WTC11 (cell line): ENCODE measurements around the gene SORCS2. TPM values are rescaled to one million over a fixed set of nuclear protein-coding genes. Genes with fewer than 3 reads are reported as not detected.

Experiments
- ATAC-seq: fragments of 200-7000 bp; cut with Tn5 transposase; 2 replicates; pipeline ENCODE4 v1.10.0; 2021; ENCODE audit warnings: mild to moderate bottlenecking, moderate library complexity
- CTCF ChIA-PET: fragments of 300-600 bp; sonication (Branson Sonifier 250); formaldehyde crosslinking; loops from one replicate; lab custom pipeline; 2021; ENCODE audit warnings: antibody characterized with exemption; lab: Charles Lee
- POLR2A ChIA-PET: fragments of 350-600 bp; sonication (Branson Sonifier 250); formaldehyde crosslinking; loops from one replicate; lab custom pipeline; 2021; ENCODE audit warnings: antibody characterized with exemption; lab: Charles Lee
- DNase-seq: peaks from one replicate; pipeline ENCODE4 v3.0.0; 2021; ENCODE audit warnings: low spot score
- H3K27ac Mint-ChIP-seq: 2 replicates; pipeline ENCODE4 v1.8.0; 2021; ENCODE audit warnings: mixed read lengths
- H3K27me3 Mint-ChIP-seq: 2 replicates; pipeline ENCODE4 v1.8.0; 2021; ENCODE audit warnings: low read depth, mild to moderate bottlenecking, moderate library complexity, mixed read lengths
- H3K36me3 Mint-ChIP-seq: 2 replicates; pipeline ENCODE4 v1.8.0; 2021; ENCODE audit warnings: mixed read lengths
- H3K4me1 Mint-ChIP-seq: 2 replicates; pipeline ENCODE4 v1.8.0; 2022; ENCODE audit warnings: mixed read lengths
- H3K4me3 Mint-ChIP-seq: 2 replicates; pipeline ENCODE4 v1.8.0; 2021; ENCODE audit warnings: mild to moderate bottlenecking, moderate library complexity, mixed read lengths
- H3K9me3 Mint-ChIP-seq: 2 replicates; pipeline ENCODE4 v1.8.0; 2021; ENCODE audit warnings: mixed read lengths
- HMGA2 ChIP-seq: fragments of 250-450 bp; sonication (Bioruptor Pico); IDR thresholded peaks from 2 replicates; pipeline ENCODE4 v1.4.0; 2021; ENCODE audit warnings: mild to moderate bottlenecking, moderate library complexity
- JUN ChIP-seq: sonication (generic); formaldehyde crosslinking; IDR thresholded peaks from 2 replicates; pipeline ENCODE4 v1.8.0; 2023; ENCODE audit warnings: mild to moderate bottlenecking, missing genetic modification reagents
- MXD4 ChIP-seq: fragments of 250-450 bp; sonication (Bioruptor Pico); IDR thresholded peaks from 2 replicates; pipeline ENCODE4 v1.8.0; 2021; ENCODE audit warnings: mild to moderate bottlenecking, moderate library complexity, borderline replicate concordance
- MYBL2 ChIP-seq: sonication (generic); formaldehyde crosslinking; IDR thresholded peaks from 2 replicates; pipeline ENCODE4 v1.8.1; 2023; ENCODE audit warnings: mild to moderate bottlenecking, moderate library complexity, missing genetic modification reagents
- NR1H2 ChIP-seq: sonication (generic); formaldehyde crosslinking; IDR thresholded peaks from 2 replicates; pipeline ENCODE4 v1.9.0; 2021; ENCODE audit warnings: mild to moderate bottlenecking, moderate library complexity, missing genetic modification reagents
- SMAD3 ChIP-seq: sonication (generic); formaldehyde crosslinking; IDR thresholded peaks from 2 replicates; pipeline ENCODE4 v1.8.0; 2022; ENCODE audit warnings: missing genetic modification reagents, mild to moderate bottlenecking, borderline replicate concordance
- SOX15 ChIP-seq: fragments of 250-450 bp; sonication (Bioruptor Pico); IDR thresholded peaks from 2 replicates; pipeline ENCODE4 v1.9.0; 2021; ENCODE audit warnings: mild to moderate bottlenecking
- SP1 ChIP-seq: sonication (generic); formaldehyde crosslinking; conservative IDR thresholded peaks from 2 replicates; pipeline ENCODE4 v1.8.1; 2022; ENCODE audit warnings: missing genetic modification reagents
- TP53 ChIP-seq: sonication (generic); formaldehyde crosslinking; IDR thresholded peaks from 2 replicates; pipeline ENCODE4 v1.8.1; 2023; ENCODE audit warnings: mild to moderate bottlenecking, missing genetic modification reagents
- ZNF232 ChIP-seq: sonication (generic); formaldehyde crosslinking; IDR thresholded peaks from 2 replicates; pipeline ENCODE4 v1.8.0; 2022; ENCODE audit warnings: mild to moderate bottlenecking, missing genetic modification reagents
- ZNF671 ChIP-seq: fragments of 250-450 bp; sonication (Bioruptor Pico); IDR thresholded peaks from 2 replicates; pipeline ENCODE4 v1.8.0; 2021; ENCODE audit warnings: mild to moderate bottlenecking
- total RNA-seq: library from RNA; stranded (reverse); gene quantifications from 3 replicates; pipeline ENCODE4 v1.2.3, GENCODE V29; 2021
- TF ChIP-seq, protein P1 (sequence below): sonication (generic); formaldehyde crosslinking; conservative IDR thresholded peaks from 2 replicates; pipeline ENCODE4 v1.8.1; 2023; ENCODE audit warnings: mild to moderate bottlenecking, low read depth, missing genetic modification reagents, moderate library complexity
- TF ChIP-seq, protein P2 (sequence below): sonication (generic); formaldehyde crosslinking; IDR thresholded peaks from 2 replicates; pipeline ENCODE4 v1.8.1; 2022; ENCODE audit warnings: low read depth, missing genetic modification reagents, borderline replicate concordance
- TF ChIP-seq, protein P3 (sequence below): sonication (generic); formaldehyde crosslinking; IDR thresholded peaks from 2 replicates; pipeline ENCODE4 v1.8.1; 2023; ENCODE audit warnings: mild to moderate bottlenecking, missing genetic modification reagents, moderate library complexity
- TF ChIP-seq, protein P4 (sequence below): sonication (generic); formaldehyde crosslinking; IDR thresholded peaks from 2 replicates; pipeline ENCODE4 v1.8.0; 2022; ENCODE audit warnings: mild to moderate bottlenecking, missing genetic modification reagents
- TF ChIP-seq, protein P5 (sequence below): fragments of 250-450 bp; sonication (Bioruptor Pico); conservative IDR thresholded peaks from 2 replicates; pipeline ENCODE4 v1.9.0; 2021; ENCODE audit warnings: mild to moderate bottlenecking
- TF ChIP-seq, protein P6 (sequence below): sonication (generic); formaldehyde crosslinking; IDR thresholded peaks from 2 replicates; pipeline ENCODE4 v1.8.1; 2023; ENCODE audit warnings: mild to moderate bottlenecking, missing genetic modification reagents, moderate library complexity
- TF ChIP-seq, protein P7 (sequence below): sonication (generic); formaldehyde crosslinking; IDR thresholded peaks from 2 replicates; pipeline ENCODE4 v1.8.0; 2023; ENCODE audit warnings: missing genetic modification reagents
- TF ChIP-seq, protein P8 (sequence below): sonication (generic); formaldehyde crosslinking; conservative IDR thresholded peaks from 2 replicates; pipeline ENCODE4 v1.8.1; 2022; ENCODE audit warnings: mild to moderate bottlenecking, missing genetic modification reagents
- TF ChIP-seq, protein P9 (sequence below): sonication (generic); formaldehyde crosslinking; IDR thresholded peaks from 2 replicates; pipeline ENCODE4 v1.8.1; 2022; ENCODE audit warnings: mild to moderate bottlenecking, moderate library complexity, missing genetic modification reagents

The SORCS2 gene
- total RNA-seq, 1 experiment from 2014 or later: 6.6 TPM

DNA sequence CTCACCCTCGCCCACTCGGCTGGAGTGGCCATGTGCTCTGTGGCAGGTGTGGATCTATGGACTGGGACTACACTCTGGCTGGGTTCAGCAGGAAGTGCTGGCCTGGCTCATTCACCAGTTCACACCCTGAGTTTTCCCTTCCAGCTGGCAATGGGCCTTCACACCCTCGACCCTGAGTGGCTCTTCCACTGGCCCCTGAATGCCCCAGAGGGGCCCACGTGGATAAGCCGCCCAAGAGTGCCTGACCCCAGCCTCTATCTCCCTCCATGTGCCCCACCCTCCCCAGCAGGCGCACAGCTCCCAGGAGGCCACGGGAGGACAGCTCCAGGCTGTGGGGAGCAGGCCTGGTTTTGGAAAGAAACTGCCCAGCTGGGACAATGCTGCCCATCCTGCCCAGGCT, 513.3 kb downstream of the SORCS2 start:
- H3K27me3 Mint-ChIP-seq: no peaks in the 10 kb centered on the region
- CTCF ChIA-PET: interaction anchor here (0.5 to 2.2 kb wide), 12 partner anchors 8 to 467 kb away, joined by 3 to 6 read pairs (median 3); no protein-coding TSS in a partner anchor
- no peaks in the 10 kb centered on the region for H3K36me3 Mint-ChIP-seq
- H3K4me3 Mint-ChIP-seq: no peak overlapping the region
- DNase-seq (no peak), ATAC-seq (no peak)
- H3K27ac Mint-ChIP-seq: no peak overlapping the region
- TF ChIP-seq, protein P1, sequence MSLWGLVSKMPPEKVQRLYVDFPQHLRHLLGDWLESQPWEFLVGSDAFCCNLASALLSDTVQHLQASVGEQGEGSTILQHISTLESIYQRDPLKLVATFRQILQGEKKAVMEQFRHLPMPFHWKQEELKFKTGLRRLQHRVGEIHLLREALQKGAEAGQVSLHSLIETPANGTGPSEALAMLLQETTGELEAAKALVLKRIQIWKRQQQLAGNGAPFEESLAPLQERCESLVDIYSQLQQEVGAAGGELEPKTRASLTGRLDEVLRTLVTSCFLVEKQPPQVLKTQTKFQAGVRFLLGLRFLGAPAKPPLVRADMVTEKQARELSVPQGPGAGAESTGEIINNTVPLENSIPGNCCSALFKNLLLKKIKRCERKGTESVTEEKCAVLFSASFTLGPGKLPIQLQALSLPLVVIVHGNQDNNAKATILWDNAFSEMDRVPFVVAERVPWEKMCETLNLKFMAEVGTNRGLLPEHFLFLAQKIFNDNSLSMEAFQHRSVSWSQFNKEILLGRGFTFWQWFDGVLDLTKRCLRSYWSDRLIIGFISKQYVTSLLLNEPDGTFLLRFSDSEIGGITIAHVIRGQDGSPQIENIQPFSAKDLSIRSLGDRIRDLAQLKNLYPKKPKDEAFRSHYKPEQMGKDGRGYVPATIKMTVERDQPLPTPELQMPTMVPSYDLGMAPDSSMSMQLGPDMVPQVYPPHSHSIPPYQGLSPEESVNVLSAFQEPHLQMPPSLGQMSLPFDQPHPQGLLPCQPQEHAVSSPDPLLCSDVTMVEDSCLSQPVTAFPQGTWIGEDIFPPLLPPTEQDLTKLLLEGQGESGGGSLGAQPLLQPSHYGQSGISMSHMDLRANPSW (CRISPR knock-in tag): no peak
- TF ChIP-seq MXD4 (CRISPR knock-in tag) (no peak), SP1 (CRISPR knock-in tag) (no peak), MYBL2 (CRISPR knock-in tag) (no peak), JUN (CRISPR knock-in tag) (no peak), NR1H2 (CRISPR knock-in tag) (no peak), ZNF232 (no peak)
- TF ChIP-seq, protein P2, sequence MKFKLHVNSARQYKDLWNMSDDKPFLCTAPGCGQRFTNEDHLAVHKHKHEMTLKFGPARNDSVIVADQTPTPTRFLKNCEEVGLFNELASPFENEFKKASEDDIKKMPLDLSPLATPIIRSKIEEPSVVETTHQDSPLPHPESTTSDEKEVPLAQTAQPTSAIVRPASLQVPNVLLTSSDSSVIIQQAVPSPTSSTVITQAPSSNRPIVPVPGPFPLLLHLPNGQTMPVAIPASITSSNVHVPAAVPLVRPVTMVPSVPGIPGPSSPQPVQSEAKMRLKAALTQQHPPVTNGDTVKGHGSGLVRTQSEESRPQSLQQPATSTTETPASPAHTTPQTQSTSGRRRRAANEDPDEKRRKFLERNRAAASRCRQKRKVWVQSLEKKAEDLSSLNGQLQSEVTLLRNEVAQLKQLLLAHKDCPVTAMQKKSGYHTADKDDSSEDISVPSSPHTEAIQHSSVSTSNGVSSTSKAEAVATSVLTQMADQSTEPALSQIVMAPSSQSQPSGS (CRISPR knock-in tag): no peak
- TF ChIP-seq, protein P3, sequence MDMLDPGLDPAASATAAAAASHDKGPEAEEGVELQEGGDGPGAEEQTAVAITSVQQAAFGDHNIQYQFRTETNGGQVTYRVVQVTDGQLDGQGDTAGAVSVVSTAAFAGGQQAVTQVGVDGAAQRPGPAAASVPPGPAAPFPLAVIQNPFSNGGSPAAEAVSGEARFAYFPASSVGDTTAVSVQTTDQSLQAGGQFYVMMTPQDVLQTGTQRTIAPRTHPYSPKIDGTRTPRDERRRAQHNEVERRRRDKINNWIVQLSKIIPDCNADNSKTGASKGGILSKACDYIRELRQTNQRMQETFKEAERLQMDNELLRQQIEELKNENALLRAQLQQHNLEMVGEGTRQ (CRISPR knock-in tag): no peak
- TF ChIP-seq, protein P4, sequence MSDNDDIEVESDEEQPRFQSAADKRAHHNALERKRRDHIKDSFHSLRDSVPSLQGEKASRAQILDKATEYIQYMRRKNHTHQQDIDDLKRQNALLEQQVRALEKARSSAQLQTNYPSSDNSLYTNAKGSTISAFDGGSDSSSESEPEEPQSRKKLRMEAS (CRISPR knock-in tag): no peak
- POLR2A ChIA-PET: no interaction called here
- no peaks in the 10 kb centered on the region for H3K9me3 Mint-ChIP-seq
- H3K4me1 Mint-ChIP-seq: peaks cover 9% of the 10 kb centered on the region

DNA sequence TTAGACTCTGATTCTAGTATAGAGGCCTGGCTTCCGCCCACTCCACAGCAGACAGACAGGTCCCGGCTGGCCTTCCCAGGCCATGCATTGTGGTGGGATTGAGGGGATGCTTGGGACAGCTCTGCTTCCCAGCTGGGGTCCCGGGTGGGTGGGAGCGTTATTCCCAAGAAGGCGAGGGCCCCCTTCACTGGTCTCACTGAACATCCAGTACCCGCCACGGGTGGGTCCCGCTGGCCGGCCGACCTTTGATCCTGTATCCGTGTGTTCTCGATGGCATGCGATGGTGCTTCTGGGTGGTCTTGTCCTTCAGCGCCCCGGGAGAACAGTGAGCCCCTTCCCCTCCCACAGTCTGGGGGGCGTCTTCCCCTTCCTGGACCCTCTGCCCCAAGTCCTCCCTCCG, 515.9 kb downstream of the SORCS2 start:
- POLR2A ChIA-PET: interaction anchor here (0.6 kb wide), 1 partner anchor 96 kb away, joined by 3 read pairs; no protein-coding TSS in a partner anchor
- Mint-ChIP-seq H3K27me3 (no peaks in the 10 kb centered on the region), H3K4me3 (no peak overlapping the region), H3K4me1 (no peaks in the 10 kb centered on the region), H3K27ac (no peak overlapping the region), H3K36me3 (no peaks in the 10 kb centered on the region), H3K9me3 (no peaks in the 10 kb centered on the region)
- no peak for DNase-seq
- CTCF ChIA-PET: no interaction called here
- ATAC-seq: no peak
- TF ChIP-seq SMAD3 (no peak), SP1 (CRISPR knock-in tag) (no peak), ZNF671 (CRISPR knock-in tag) (no peak), TP53 (CRISPR knock-in tag) (no peak), SOX15 (CRISPR knock-in tag) (no peak), HMGA2 (CRISPR knock-in tag) (no peak)
- TF ChIP-seq, protein P5, sequence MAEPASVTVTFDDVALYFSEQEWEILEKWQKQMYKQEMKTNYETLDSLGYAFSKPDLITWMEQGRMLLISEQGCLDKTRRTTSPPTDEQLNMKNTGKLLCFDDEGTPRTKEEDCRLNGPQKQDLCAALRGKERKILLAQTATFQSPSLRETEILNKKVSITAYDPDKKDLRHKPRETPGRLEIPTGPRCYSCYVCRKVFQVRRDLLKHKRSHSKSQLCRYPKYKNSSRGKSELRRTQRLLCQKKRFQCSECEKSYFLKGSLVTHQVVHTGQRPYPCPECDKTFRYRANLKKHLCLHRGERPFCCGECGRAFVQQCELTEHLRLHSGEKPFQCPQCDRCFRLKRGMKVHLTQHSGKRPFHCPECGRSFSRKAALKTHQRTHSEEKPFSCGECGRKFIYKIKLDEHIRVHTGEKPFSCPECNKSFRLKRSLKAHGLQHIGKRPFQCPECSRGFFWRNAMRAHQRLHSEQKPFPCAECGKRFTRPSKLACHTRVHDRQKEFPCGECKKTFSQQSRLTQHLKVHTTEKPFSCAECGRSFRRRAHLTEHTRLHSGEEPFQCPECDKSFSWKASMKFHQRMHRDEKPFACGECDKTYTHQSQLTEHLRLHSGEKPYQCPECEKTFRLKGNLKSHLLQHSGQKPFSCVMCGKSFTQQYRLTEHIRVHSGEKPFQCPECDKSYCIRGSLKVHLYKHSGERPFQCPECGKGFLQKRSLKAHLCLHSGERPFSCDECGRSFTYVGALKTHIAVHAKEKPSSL (CRISPR knock-in tag): no peak
- TF ChIP-seq, protein P6, sequence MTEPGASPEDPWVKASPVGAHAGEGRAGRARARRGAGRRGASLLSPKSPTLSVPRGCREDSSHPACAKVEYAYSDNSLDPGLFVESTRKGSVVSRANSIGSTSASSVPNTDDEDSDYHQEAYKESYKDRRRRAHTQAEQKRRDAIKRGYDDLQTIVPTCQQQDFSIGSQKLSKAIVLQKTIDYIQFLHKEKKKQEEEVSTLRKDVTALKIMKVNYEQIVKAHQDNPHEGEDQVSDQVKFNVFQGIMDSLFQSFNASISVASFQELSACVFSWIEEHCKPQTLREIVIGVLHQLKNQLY (CRISPR knock-in tag): no peak
- TF ChIP-seq, protein P7, sequence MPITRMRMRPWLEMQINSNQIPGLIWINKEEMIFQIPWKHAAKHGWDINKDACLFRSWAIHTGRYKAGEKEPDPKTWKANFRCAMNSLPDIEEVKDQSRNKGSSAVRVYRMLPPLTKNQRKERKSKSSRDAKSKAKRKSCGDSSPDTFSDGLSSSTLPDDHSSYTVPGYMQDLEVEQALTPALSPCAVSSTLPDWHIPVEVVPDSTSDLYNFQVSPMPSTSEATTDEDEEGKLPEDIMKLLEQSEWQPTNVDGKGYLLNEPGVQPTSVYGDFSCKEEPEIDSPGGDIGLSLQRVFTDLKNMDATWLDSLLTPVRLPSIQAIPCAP (CRISPR knock-in tag): no peak
- TF ChIP-seq, protein P2 (CRISPR knock-in tag): no peak
- TF ChIP-seq, protein P8, sequence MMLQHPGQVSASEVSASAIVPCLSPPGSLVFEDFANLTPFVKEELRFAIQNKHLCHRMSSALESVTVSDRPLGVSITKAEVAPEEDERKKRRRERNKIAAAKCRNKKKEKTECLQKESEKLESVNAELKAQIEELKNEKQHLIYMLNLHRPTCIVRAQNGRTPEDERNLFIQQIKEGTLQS (CRISPR knock-in tag): no peak
- TF ChIP-seq, protein P9, sequence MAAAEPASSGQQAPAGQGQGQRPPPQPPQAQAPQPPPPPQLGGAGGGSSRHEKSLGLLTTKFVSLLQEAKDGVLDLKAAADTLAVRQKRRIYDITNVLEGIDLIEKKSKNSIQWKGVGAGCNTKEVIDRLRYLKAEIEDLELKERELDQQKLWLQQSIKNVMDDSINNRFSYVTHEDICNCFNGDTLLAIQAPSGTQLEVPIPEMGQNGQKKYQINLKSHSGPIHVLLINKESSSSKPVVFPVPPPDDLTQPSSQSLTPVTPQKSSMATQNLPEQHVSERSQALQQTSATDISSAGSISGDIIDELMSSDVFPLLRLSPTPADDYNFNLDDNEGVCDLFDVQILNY (CRISPR knock-in tag): no peak
- TF ChIP-seq, protein P3 (CRISPR knock-in tag): no peak
